ENCODE data around the gene DNASE1L1.

DNA sequence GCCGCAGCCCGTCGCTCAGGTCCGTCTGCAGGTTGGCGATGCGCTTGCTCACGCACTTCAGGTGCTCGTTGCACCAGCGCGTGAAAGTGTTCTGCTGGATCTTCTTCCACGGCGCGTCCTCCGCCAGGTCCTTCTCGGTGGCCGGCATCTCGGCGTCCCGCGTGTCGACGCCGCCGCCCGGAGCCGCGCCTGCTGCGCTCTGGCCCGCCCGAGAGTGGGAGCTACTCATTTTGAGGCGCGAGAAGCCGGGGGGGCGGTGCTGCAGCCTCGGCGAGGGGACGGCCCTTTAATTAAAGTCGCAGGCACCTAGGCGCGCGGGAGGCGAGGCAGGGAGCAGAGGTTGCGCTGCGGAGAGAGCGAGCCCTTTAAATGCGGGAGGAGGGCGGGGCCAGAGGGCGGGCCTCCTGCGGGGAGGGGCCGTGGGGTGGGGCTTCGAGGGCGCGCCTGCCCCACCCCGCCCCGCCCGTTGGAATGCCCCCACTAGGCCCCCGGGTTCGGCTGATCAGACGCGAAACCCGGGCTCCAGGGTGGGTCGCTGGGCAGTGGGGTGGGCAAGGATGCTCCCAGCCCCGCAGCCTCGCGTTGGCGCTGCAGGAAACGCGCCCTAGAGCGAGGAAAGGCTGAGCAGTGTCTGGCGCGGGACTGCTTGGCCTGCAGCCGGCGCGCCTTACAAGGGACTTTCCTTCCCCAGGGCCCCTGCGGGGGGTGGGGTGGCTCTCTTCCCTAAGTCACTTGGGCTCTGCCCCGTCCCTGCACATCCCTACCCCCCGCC lies 37.9 kb downstream of the DNASE1L1 start:
- TF ChIP-seq, protein P1, sequence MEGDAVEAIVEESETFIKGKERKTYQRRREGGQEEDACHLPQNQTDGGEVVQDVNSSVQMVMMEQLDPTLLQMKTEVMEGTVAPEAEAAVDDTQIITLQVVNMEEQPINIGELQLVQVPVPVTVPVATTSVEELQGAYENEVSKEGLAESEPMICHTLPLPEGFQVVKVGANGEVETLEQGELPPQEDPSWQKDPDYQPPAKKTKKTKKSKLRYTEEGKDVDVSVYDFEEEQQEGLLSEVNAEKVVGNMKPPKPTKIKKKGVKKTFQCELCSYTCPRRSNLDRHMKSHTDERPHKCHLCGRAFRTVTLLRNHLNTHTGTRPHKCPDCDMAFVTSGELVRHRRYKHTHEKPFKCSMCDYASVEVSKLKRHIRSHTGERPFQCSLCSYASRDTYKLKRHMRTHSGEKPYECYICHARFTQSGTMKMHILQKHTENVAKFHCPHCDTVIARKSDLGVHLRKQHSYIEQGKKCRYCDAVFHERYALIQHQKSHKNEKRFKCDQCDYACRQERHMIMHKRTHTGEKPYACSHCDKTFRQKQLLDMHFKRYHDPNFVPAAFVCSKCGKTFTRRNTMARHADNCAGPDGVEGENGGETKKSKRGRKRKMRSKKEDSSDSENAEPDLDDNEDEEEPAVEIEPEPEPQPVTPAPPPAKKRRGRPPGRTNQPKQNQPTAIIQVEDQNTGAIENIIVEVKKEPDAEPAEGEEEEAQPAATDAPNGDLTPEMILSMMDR (IDR thresholded peaks at IDR 0.05 in 8 of 11, conservative IDR thresholded peaks at IDR 0.05 in 3 of 11): peak in 1 of 11 experiments; percentile 10
- peak; percentile 95 to 98 (median 97) for TF ChIP-seq POLR2A (IDR thresholded peaks at IDR 0.05)

Data from spleen (tissue), 7 donors.